GM18951 (cell line): ENCODE data around the gene SLC6A19.
"Not testable (repeated sequence)": the region's sequence is repeated elsewhere in the genome, so short reads cannot be mapped to it uniquely, and the experiment has no call there.

Source experiments
- POLR2A ChIP-seq: IDR thresholded peaks from 4 replicates; pipeline ENCODE4 v1.6.1; 2011; ENCODE audit warnings: mild to moderate bottlenecking; ENCODE audit not compliant: insufficient read length, insufficient read depth; ENCODE audit errors: extremely low read depth
- in situ Hi-C: fragments of 300-500 bp; cut with MboI; formaldehyde crosslinking; loops from one replicate; pipeline ENCODE4 v1.12.0; 2022; ENCODE audit warnings: low sequenced_read_pairs, mixed read lengths, inconsistent platforms; ENCODE audit not compliant: unreplicated experiment

The SLC6A19 gene

GRCh38 chr5:1265461-1266455 lies 64.4 kb downstream of the SLC6A19 start:
- in situ Hi-C loops = no loop called here
- TF ChIP-seq POLR2A = no peak

- in situ Hi-C loops = no loop called here
- no peak for TF ChIP-seq POLR2A
Measured at GRCh38 chr5:1266791-1267190, 65.4 kb downstream of the SLC6A19 start.

GRCh38 chr5:1267464-1267863 lies 66.1 kb downstream of the SLC6A19 start:
- in situ Hi-C loops = not testable (repeated sequence)

- no peak for TF ChIP-seq POLR2A
- in situ Hi-C loops = no loop called here
Measured at GRCh38 chr5:1268056-1268455, 66.7 kb downstream of the SLC6A19 start.

- in situ Hi-C loops = no loop called here
- TF ChIP-seq POLR2A = no peak
Measured at GRCh38 chr5:1268666-1269065, 67.3 kb downstream of the SLC6A19 start.

GRCh38 chr5:1270426-1270825 lies 69.0 kb downstream of the SLC6A19 start:
- in situ Hi-C loops = no loop called here
- TF ChIP-seq POLR2A = no peak

GRCh38 chr5:1270933-1271914 lies 69.8 kb downstream of the SLC6A19 start:
- in situ Hi-C loops = no loop called here
- no peak for TF ChIP-seq POLR2A

- in situ Hi-C loops = no loop called here
- TF ChIP-seq POLR2A = no peak
Measured at GRCh38 chr5:1272201-1272600, 70.8 kb downstream of the SLC6A19 start.

GRCh38 chr5:1273745-1274144 lies 72.3 kb downstream of the SLC6A19 start:
- no peak for TF ChIP-seq POLR2A
- in situ Hi-C loops = no loop called here

- TF ChIP-seq POLR2A = no peak
- in situ Hi-C loops = no loop called here
Measured at GRCh38 chr5:1274471-1274870, 73.1 kb downstream of the SLC6A19 start.
